PC-3 (cell line): ENCODE measurements around the gene MFAP2. TPM values are rescaled to one million over a fixed set of nuclear protein-coding genes. Genes with fewer than 3 reads are reported as not detected.

Experiments
- ATAC-seq: fragments of 200-7000 bp; cut with Tn5 transposase; 2 replicates; pipeline ENCODE4 v1.9.1; 2020; ENCODE audit warnings: mild to moderate bottlenecking, moderate library complexity
- BruUV-seq: library from RNA; stranded (reverse); fragments of 400-500 nt; replicated peaks from 2 replicates; lab custom pipeline; 2021; lab: Mats Ljungman, UMichigan
- CTCF ChIA-PET: fragments of 300-600 bp; sonication (Branson Sonifier 250); formaldehyde crosslinking; loops from one replicate; lab custom pipeline; 2022; ENCODE audit warnings: antibody characterized with exemption; lab: Charles Lee
- POLR2A ChIA-PET: fragments of 300-600 bp; sonication (Branson Sonifier 250); formaldehyde crosslinking; loops from one replicate; lab custom pipeline; 2022; ENCODE audit warnings: antibody characterized with exemption; ENCODE audit not compliant: unreplicated experiment; lab: Charles Lee
- DNase-seq: peaks from one replicate; pipeline ENCODE4 v3.0.0-alpha.2; 2015
- H2AFZ ChIP-seq: fragments of 300-600 bp; sonication (generic); 2 replicates; pipeline ENCODE4 v1.6.0; 2016; ENCODE audit warnings: antibody characterized with exemption, low read length
- H3F3A ChIP-seq: fragments of 300-600 bp; sonication (generic); one replicate; pipeline ENCODE4 v1.6.0; 2017; ENCODE audit warnings: antibody characterized with exemption, low read length, control low read depth, mild to moderate bottlenecking; ENCODE audit not compliant: unreplicated experiment
- H3K27ac ChIP-seq: fragments of 300-600 bp; sonication (generic); 2 replicates; pipeline ENCODE4 v1.5.1; 2016; ENCODE audit warnings: mild to moderate bottlenecking, low read length
- H3K27me3 ChIP-seq: fragments of 300-600 bp; sonication (generic); 2 replicates; pipeline ENCODE4 v1.6.1; 2016; ENCODE audit warnings: low read length, mixed read lengths
- H3K36me3 ChIP-seq: fragments of 300-600 bp; sonication (generic); 2 replicates; pipeline ENCODE4 v1.6.1; 2016; ENCODE audit warnings: low read depth, mixed run types, low read length, mixed read lengths
- H3K4me1 ChIP-seq: fragments of 300-600 bp; sonication (generic); 2 replicates; pipeline ENCODE4 v1.5.1; 2016; ENCODE audit warnings: low read length; ENCODE audit not compliant: insufficient read depth
- H3K4me2 ChIP-seq: fragments of 300-600 bp; sonication (generic); 2 replicates; pipeline ENCODE4 v1.6.0; 2016; ENCODE audit warnings: low read length
- H3K4me3 ChIP-seq: fragments of 300-600 bp; sonication (generic); 2 replicates; pipeline ENCODE4 v1.5.1; 2016; ENCODE audit warnings: mild to moderate bottlenecking, low read length, mixed read lengths
- H3K79me2 ChIP-seq: fragments of 300-600 bp; sonication (generic); 2 replicates; pipeline ENCODE4 v1.6.1; 2017; ENCODE audit warnings: low read length, mixed read lengths
- H3K9ac ChIP-seq: fragments of 300-600 bp; sonication (generic); 2 replicates; pipeline ENCODE4 v1.6.0; 2016; ENCODE audit warnings: mild to moderate bottlenecking, low read length
- H3K9me2 ChIP-seq: fragments of 300-600 bp; sonication (generic); replicated peaks from 2 replicates; pipeline ENCODE4 v1.6.1; 2016; ENCODE audit warnings: mixed run types, low read length, mixed read lengths
- H3K9me3 ChIP-seq: fragments of 300-600 bp; sonication (generic); 2 replicates; pipeline ENCODE4 v1.6.1; 2016; ENCODE audit warnings: low read length, mixed read lengths
- H4K20me1 ChIP-seq: fragments of 300-600 bp; sonication (generic); 2 replicates; pipeline ENCODE4 v1.6.1; 2016; ENCODE audit warnings: low read length, mixed read lengths
- EZH2 ChIP-seq: fragments of 300-600 bp; sonication (generic); IDR thresholded peaks from one replicate; pipeline ENCODE4 v1.6.1; 2017; ENCODE audit warnings: antibody characterized with exemption, mild to moderate bottlenecking, low read length; ENCODE audit not compliant: unreplicated experiment
- EZH2phosphoT487 ChIP-seq: fragments of 300-600 bp; sonication (generic); IDR thresholded peaks from 2 replicates; pipeline ENCODE4 v1.6.1; 2018; ENCODE audit warnings: mild to moderate bottlenecking, antibody characterized with exemption, low read length, borderline replicate concordance
- intact Hi-C: fragments of 100-400 bp; cut with micrococcal nuclease; formaldehyde crosslinking; loops from 2 replicates; pipeline ENCODE4 v1.9.0; 2023
- total RNA-seq: library from RNA; depleted of rRNA; stranded (reverse); fragments of >200 nt; gene quantifications from 2 replicates; pipeline ENCODE4 v1.2.3, GENCODE V29; 2014
- TF ChIP-seq, protein P1 (sequence below): fragments of 300-600 bp; sonication (generic); conservative IDR thresholded peaks from 2 replicates; pipeline ENCODE4 v1.5.1; 2017; ENCODE audit warnings: antibody characterized with exemption, low read depth, mild to moderate bottlenecking, low read length

Gene MFAP2
- total RNA-seq, 1 experiment from 2014 or later, result 1.8 TPM

DNA sequence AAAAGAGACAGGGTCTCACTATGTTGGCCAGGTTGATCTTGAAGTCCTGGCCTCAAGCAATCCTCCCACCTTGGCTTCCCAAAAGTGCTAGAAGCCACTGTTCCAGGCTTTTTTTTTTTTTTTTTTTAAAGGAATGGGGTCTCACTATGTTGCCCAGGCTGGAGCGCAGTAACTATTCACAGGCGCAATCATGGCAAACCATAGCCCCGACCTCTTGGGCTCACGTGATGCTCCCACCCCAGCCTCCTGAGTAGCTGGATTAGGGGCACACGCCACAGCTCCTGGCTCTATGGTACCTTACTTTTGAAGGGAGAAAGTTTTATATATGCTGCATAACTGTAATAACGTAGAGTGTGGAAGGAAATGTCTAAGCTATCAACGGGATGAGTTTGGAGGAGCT, 37.0 kb upstream of the MFAP2 start:
- ATAC-seq (no peak), DNase-seq (no peak)
- Histone ChIP-seq H3K9me3 (no peaks in the 10 kb centered on the region), H3K79me2 (no peaks in the 10 kb centered on the region), H3K4me3 (no peak overlapping the region), H3K9me2 (no peaks in the 10 kb centered on the region), H3K27ac (no peak overlapping the region), H3K9ac (no peak overlapping the region), H3K27me3 (no peaks in the 10 kb centered on the region), H4K20me1 (no peaks in the 10 kb centered on the region), H3K36me3 (peaks cover 34% of the 10 kb centered on the region), H3K4me2 (no peak overlapping the region), H3F3A (peaks cover 6% of the 10 kb centered on the region), H2AFZ (no peak overlapping the region), H3K4me1 (peaks cover 7% of the 10 kb centered on the region; the same call in 1 of the 2 replicates)
- CTCF ChIA-PET, result interaction anchor here (0.6 kb wide), 1 partner anchor 306 kb away, joined by 3 read pairs; no protein-coding TSS in a partner anchor
- intact Hi-C loops, result no loop called here
- no TSS peak for BruUV-seq
- POLR2A ChIA-PET, result no interaction called here
- TF ChIP-seq, protein P1, sequence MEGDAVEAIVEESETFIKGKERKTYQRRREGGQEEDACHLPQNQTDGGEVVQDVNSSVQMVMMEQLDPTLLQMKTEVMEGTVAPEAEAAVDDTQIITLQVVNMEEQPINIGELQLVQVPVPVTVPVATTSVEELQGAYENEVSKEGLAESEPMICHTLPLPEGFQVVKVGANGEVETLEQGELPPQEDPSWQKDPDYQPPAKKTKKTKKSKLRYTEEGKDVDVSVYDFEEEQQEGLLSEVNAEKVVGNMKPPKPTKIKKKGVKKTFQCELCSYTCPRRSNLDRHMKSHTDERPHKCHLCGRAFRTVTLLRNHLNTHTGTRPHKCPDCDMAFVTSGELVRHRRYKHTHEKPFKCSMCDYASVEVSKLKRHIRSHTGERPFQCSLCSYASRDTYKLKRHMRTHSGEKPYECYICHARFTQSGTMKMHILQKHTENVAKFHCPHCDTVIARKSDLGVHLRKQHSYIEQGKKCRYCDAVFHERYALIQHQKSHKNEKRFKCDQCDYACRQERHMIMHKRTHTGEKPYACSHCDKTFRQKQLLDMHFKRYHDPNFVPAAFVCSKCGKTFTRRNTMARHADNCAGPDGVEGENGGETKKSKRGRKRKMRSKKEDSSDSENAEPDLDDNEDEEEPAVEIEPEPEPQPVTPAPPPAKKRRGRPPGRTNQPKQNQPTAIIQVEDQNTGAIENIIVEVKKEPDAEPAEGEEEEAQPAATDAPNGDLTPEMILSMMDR, result no peak

DNA sequence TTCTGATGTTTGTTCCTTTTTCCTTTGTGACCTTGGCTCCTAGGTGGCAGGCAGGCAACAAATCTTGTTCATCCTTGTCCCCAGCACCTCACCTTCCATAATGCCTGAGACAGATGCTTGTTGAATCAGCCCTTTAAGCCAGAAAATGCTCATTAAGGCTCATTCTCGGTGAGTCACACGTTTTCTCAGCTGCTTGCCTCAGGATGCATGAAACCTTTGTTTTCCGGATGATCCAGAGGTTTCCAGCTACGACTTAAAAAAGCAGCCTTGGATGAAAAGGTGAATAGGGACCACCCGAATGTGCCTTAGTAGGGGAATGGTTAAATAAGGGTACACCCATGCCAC, 35.9 kb upstream of the MFAP2 start:
- Histone ChIP-seq H3F3A (peaks cover 6% of the 10 kb centered on the region), H2AFZ (no peak overlapping the region), H3K9me2 (no peaks in the 10 kb centered on the region), H3K9me3 (no peaks in the 10 kb centered on the region), H3K27ac (no peak overlapping the region), H3K27me3 (no peaks in the 10 kb centered on the region), H3K79me2 (0 out of 2 replicates have a peak, but pooled peaks cover 2% of the 10 kb centered on the region), H4K20me1 (no peaks in the 10 kb centered on the region), H3K4me1 (peaks cover 7% of the 10 kb centered on the region; the same call in 1 of the 2 replicates), H3K36me3 (peaks cover 29% of the 10 kb centered on the region), H3K4me2 (no peak overlapping the region), H3K4me3 (no peak overlapping the region), H3K9ac (no peak overlapping the region)
- peak; percentile 50 for DNase-seq
- ChIA-PET CTCF (no interaction called here), POLR2A (no interaction called here)
- ATAC-seq, result peak; percentile 17
- TSS peak; percentile 25 for BruUV-seq
- intact Hi-C loops, result no loop called here
- TF ChIP-seq EZH2phosphoT487 (no peak), EZH2 (no peak)
- TF ChIP-seq, protein P1, result no peak

DNA sequence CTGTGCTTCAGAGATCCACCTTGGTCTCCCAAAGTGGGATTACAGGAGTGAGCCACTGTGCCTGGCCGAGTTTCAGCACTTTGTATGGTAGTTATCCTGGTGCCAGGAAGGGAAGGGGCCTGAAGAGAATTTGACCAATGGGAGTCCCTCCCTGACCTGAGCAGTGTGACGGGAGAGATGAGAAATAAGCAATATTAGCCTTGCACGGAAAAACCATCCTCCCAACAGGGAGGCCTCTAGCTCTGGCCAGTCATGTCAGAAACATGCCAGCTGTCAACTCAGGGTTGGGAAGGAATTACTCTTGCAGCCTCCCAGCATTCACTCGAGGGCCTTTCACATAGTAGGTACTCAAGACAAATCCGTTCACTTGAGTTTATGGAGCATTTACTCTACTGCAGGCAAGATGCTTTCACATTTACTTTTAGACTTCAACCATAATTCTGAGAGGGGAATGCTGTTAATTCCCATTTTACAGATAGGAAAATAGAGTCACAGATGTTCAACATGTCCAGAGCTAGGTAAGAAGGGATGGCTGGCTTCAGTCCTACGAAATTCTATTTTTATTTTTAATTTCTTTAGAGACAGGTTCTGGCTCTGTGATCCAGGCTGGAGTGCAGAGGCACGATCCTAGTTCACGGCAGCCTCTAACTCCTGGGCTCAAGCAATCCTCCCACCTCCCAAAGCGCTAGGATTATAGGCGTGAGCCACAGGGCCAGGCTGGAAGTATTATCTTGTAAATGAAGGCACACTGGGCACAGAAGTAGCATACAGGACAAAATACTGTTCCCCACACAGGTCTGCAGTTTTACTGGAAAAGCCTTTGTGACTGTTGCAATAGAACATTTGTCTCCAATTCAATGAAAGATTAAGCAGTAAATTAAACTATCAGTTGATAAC, 34.5 kb upstream of the MFAP2 start:
- intact Hi-C loops, result no loop called here
- TF ChIP-seq, protein P1, result no peak
- no peak for TF ChIP-seq EZH2
- no peak for TF ChIP-seq EZH2phosphoT487
- no peak overlapping the region for H3K27ac ChIP-seq
- ChIA-PET POLR2A (no interaction called here), CTCF (no interaction called here)
- peaks cover 6% of the 10 kb centered on the region for H3F3A ChIP-seq
- H3K4me2 ChIP-seq, result no peak overlapping the region
- no peak overlapping the region for H3K9ac ChIP-seq
- no peak for ATAC-seq
- no peaks in the 10 kb centered on the region for H3K9me2 ChIP-seq
- no peak overlapping the region for H3K4me3 ChIP-seq
- H3K79me2 ChIP-seq, result peaks cover 12% of the 10 kb centered on the region; the same call in 1 of the 2 replicates
- no peaks in the 10 kb centered on the region for H4K20me1 ChIP-seq
- H3K9me3 ChIP-seq, result no peaks in the 10 kb centered on the region
- peaks cover 18% of the 10 kb centered on the region for H3K4me1 ChIP-seq
- no peak for DNase-seq
- BruUV-seq, result no TSS peak
- peaks cover 17% of the 10 kb centered on the region; the same call in 1 of the 2 replicates for H3K36me3 ChIP-seq
- H2AFZ ChIP-seq, result no peak overlapping the region
- H3K27me3 ChIP-seq, result no peaks in the 10 kb centered on the region
